Cerebellar nuclear complex (tissue), 1 donor: ENCODE results near the gene MYBPH.

Experiments
- DNase-seq, 2 experiments: peaks; one replicate each; lab custom pipeline; 2025; lab: John Stamatoyannopoulos, UW

The MYBPH gene

GRCh38 chr1:203178821-203179666 is 3.4 kb upstream of the MYBPH start:
- no peak for DNase-seq

GRCh38 chr1:203178083-203178482 is 2.5 kb upstream of the MYBPH start:
- DNase-seq, result no peak

- DNase-seq, result no peak
Observed at GRCh38 chr1:203177470-203178039, 1.9 kb upstream of the MYBPH start.

- no peak for DNase-seq
Observed at GRCh38 chr1:203177036-203177405, 1.4 kb upstream of the MYBPH start.

- DNase-seq, result no peak
Observed at GRCh38 chr1:203176273-203177035, 828 bp upstream of the MYBPH start.

- no peak for DNase-seq
Observed at GRCh38 chr1:203175827-203176241, 208 bp upstream of the MYBPH start.

GRCh38 chr1:203174324-203174985 is 1.2 kb downstream of the MYBPH start:
- no peak for DNase-seq

- no peak for DNase-seq
Observed at GRCh38 chr1:203173566-203173965, 2.1 kb downstream of the MYBPH start.

- DNase-seq, result no peak
Observed at GRCh38 chr1:203173011-203173555, 2.5 kb downstream of the MYBPH start.

GRCh38 chr1:203172184-203173010 is 3.2 kb downstream of the MYBPH start:
- DNase-seq, result no peak

GRCh38 chr1:203171341-203172183 is 4.1 kb downstream of the MYBPH start:
- no peak for DNase-seq

- DNase-seq, result no peak
Observed at GRCh38 chr1:203170625-203171330, 4.8 kb downstream of the MYBPH start.

- DNase-seq, result no peak
Observed at GRCh38 chr1:203169770-203170520, 5.7 kb downstream of the MYBPH start.

- DNase-seq, result no peak
Observed at GRCh38 chr1:203168991-203169390, 6.6 kb downstream of the MYBPH start.

GRCh38 chr1:203168256-203168786 is 7.3 kb downstream of the MYBPH start:
- DNase-seq, result no peak

- DNase-seq, result no peak
Observed at GRCh38 chr1:203167913-203168200, 7.8 kb downstream of the MYBPH start.

- DNase-seq, result no peak
Observed at GRCh38 chr1:203167026-203167912, 8.4 kb downstream of the MYBPH start.
